GM23248 (cell line): ENCODE data around the gene PYCR2.

ENCODE experiments used
- EZH2 ChIP-seq: fragments of 200-600 bp; sonication (generic); IDR thresholded peaks from 2 replicates; pipeline ENCODE4 v1.6.1; 2018; ENCODE audit warnings: antibody characterized with exemption, mild to moderate bottlenecking; ENCODE audit not compliant: insufficient read depth, poor library complexity, severe bottlenecking
- EZH2phosphoT487 ChIP-seq: fragments of 200-600 bp; sonication (generic); IDR thresholded peaks from 2 replicates; pipeline ENCODE4 v1.6.1; 2018; ENCODE audit warnings: antibody characterized with exemption, moderate library complexity, mild to moderate bottlenecking, low read depth; ENCODE audit not compliant: insufficient read depth

DNA sequence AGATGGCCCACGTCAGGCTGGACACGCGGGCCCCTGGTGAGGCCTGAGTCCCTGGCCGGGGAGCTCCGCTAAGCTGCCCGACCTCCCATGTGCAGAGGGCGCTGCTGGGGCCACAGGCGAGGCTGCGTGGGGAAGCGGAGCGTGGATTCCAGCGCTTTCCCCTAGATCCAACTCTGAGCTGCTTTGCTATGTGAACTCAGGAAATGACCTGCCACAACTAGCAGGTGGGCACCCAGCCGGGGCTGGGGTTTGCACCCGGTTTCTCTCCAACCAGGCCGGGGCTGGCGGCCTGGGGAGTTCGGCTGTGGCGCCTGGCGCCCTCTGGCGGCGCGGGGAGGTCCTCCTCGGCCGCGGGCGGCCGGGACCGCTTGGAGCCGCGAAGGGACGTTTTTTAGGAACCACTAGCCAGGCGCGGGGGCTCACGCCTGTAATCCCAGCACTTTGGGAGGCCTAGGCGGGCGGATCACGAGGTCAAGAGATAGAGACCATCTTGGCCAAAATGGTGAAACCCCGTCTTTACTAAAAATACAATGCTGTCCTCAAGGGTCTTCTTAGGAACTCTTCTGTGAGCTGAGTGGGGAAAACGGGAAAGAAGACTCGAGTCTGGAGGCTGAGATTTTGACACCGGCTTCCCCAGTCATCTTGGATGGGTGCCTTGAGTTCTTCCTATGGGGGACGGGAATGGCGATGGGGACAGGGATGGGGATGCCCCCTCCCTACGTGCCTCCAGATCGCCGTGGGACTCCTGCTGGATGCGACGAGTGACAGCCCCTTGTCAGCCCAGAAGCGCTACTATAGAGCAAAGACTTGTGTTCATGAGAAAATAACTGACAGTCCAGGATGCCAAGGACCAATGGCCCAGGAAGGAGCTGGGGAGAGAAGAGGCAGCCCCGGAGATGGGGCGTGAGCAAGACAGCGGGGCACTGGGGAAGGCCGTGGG lies 12.6 kb downstream of the PYCR2 start:
- TF ChIP-seq EZH2phosphoT487 (no peak), EZH2 (no peak)
